Nephron (organoid): ENCODE data around the gene CFAP157.

Experiments
- H3K27ac Mint-ChIP-seq, 3 experiments: 2 replicates each; pipeline ENCODE4 v1.8.0; 2020; ENCODE audit warnings: mixed read lengths in 3 of 3, mild to moderate bottlenecking in 2 of 3, moderate library complexity in 1 of 3
- H3K27me3 Mint-ChIP-seq: 2 replicates; pipeline ENCODE4 v1.8.0; 2021; ENCODE audit warnings: low read depth, mild to moderate bottlenecking, moderate library complexity, mixed read lengths
- H3K36me3 Mint-ChIP-seq: 2 replicates; pipeline ENCODE4 v1.8.0; 2020; ENCODE audit warnings: low read depth, mixed read lengths
- H3K4me1 Mint-ChIP-seq: 2 replicates; pipeline ENCODE4 v1.8.0; 2020; ENCODE audit warnings: mixed read lengths
- H3K4me3 Mint-ChIP-seq, 3 experiments: 2 replicates each; pipeline ENCODE4 v1.8.0; 2020; ENCODE audit warnings: mild to moderate bottlenecking in 3 of 3, mixed read lengths in 3 of 3, moderate library complexity in 2 of 3
- H3K9me3 Mint-ChIP-seq: 2 replicates; pipeline ENCODE4 v1.8.0; 2020; ENCODE audit warnings: mixed read lengths
- TF ChIP-seq, protein P1 (sequence below), 3 experiments: fragments of 200-600 bp; sonication (generic); IDR thresholded peaks; one replicate each; pipeline ENCODE4 v1.5.0; 2021; ENCODE audit warnings: antibody characterized with exemption in 3 of 3; ENCODE audit not compliant: unreplicated experiment in 3 of 3

Gene CFAP157

DNA sequence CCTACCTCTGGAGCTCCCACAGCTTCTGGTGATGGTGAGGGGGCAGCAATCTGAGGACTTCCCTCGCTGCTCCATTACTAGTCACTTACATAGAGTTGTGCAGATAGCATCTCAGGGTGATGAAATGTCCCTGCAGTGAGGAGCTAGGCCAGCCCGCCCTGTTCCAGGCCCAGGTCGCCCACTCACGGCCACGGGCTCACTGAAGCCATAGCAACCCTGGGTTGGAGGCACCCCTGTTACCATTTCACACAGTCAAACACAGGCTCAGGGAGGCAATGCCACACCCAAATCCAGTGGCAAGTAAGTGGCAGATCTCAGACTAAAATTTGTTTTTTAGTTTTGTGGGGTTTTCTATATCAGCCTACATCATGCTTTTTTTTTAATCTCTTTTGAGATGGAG, 52.1 kb downstream of the CFAP157 start:
- Mint-ChIP-seq H3K27me3 (peaks cover 41% of the 10 kb centered on the region), H3K36me3 (no peaks in the 10 kb centered on the region), H3K27ac (no peak overlapping the region), H3K4me1 (peaks cover 6% of the 10 kb centered on the region), H3K4me3 (no peak overlapping the region), H3K9me3 (no peaks in the 10 kb centered on the region)
- TF ChIP-seq, protein P1, sequence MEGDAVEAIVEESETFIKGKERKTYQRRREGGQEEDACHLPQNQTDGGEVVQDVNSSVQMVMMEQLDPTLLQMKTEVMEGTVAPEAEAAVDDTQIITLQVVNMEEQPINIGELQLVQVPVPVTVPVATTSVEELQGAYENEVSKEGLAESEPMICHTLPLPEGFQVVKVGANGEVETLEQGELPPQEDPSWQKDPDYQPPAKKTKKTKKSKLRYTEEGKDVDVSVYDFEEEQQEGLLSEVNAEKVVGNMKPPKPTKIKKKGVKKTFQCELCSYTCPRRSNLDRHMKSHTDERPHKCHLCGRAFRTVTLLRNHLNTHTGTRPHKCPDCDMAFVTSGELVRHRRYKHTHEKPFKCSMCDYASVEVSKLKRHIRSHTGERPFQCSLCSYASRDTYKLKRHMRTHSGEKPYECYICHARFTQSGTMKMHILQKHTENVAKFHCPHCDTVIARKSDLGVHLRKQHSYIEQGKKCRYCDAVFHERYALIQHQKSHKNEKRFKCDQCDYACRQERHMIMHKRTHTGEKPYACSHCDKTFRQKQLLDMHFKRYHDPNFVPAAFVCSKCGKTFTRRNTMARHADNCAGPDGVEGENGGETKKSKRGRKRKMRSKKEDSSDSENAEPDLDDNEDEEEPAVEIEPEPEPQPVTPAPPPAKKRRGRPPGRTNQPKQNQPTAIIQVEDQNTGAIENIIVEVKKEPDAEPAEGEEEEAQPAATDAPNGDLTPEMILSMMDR (IDR thresholded peaks at IDR 0.05; ENCODE audit: unreplicated experiment in 3 of 3) = no peak

DNA sequence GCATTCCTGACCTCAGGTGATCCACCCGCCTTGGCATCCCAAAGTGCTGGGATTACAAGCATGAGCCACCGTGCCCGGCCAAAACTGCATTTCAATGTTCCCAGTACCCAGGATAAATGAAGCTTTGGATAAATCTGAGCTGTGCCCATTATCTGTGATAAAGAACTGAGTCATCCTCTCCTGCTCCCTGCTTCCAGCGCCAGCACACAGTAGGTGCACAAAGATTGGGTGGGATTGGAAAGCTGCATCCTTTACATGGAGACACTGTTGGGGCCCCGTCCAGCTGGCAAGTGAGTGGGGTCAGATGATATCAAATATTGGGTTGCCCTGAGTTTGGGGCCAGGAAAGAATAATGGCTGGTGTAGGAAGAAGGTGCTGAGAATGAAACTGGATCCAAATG, 54.3 kb downstream of the CFAP157 start:
- no peak overlapping the region for H3K4me3 Mint-ChIP-seq
- H3K27ac Mint-ChIP-seq = no peak overlapping the region
- peaks cover 30% of the 10 kb centered on the region for H3K27me3 Mint-ChIP-seq
- H3K4me1 Mint-ChIP-seq = peaks cover 12% of the 10 kb centered on the region
- TF ChIP-seq, protein P1 (IDR thresholded peaks at IDR 0.05; ENCODE audit: unreplicated experiment in 3 of 3) = no peak
- H3K36me3 Mint-ChIP-seq = peaks cover 7% of the 10 kb centered on the region
- no peaks in the 10 kb centered on the region for H3K9me3 Mint-ChIP-seq

DNA sequence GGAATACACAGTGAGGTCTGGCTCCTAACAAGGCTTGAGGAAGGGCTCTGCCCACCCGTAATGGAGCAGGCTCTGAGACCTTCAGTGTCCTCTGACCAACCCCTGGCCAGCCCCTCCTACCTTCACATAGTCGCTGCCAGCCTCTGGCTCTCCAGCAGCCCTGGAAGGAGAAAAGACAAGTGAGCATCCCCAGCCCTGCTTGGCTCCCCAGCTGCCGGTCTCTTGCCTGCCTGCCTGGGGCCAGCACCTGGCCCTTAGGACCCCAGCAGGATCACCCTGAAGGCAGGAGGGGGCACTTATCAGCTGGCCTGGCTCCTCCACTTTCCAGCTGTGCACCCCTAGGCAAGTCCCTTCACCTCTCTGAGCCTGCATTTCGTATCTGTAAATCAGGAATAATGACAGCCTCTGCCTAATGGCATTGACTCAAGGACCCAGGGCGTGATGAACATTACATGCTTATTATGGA, 54.7 kb downstream of the CFAP157 start:
- H3K36me3 Mint-ChIP-seq = peaks cover 11% of the 10 kb centered on the region
- TF ChIP-seq, protein P1 (IDR thresholded peaks at IDR 0.05; ENCODE audit: unreplicated experiment in 3 of 3) = no peak
- H3K4me3 Mint-ChIP-seq = no peak overlapping the region
- peaks cover 12% of the 10 kb centered on the region for H3K4me1 Mint-ChIP-seq
- H3K27ac Mint-ChIP-seq = no peak overlapping the region
- no peaks in the 10 kb centered on the region for H3K9me3 Mint-ChIP-seq
- peaks cover 27% of the 10 kb centered on the region for H3K27me3 Mint-ChIP-seq

DNA sequence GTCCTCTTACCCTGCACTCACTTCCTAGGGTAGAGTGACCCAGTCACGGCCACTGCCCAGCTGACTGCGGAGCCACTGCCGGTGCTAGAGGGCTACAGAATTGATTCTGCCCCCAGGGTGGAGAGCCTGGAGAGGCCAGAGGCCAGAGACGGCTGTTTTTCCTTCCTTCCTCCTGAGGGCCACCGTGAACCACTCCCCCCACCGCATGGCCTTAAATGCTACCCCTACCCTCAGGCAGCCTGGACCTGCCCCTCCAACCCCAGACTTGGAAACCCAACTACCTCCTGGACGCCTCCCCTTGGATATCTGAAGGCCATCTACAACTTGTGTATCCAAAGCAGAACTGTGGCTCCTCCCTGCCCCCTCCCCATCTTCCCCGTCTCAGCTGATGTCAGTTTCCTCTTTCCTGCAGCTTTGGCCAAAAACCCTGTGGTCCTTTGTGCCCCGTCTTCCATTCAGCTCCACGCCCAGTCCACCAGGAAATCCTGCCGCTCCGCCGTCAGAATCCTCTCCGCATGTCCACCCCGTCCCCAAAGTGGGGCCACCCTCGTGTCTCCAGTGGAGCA, 55.4 kb downstream of the CFAP157 start:
- H3K27me3 Mint-ChIP-seq = peaks cover 21% of the 10 kb centered on the region
- peak overlapping the region in 1 of 3 experiments; percentile 46 for H3K27ac Mint-ChIP-seq
- no peaks in the 10 kb centered on the region for H3K9me3 Mint-ChIP-seq
- H3K4me1 Mint-ChIP-seq = peaks cover 15% of the 10 kb centered on the region
- peaks cover 11% of the 10 kb centered on the region for H3K36me3 Mint-ChIP-seq
- no peak overlapping the region for H3K4me3 Mint-ChIP-seq
- TF ChIP-seq, protein P1 (IDR thresholded peaks at IDR 0.05; ENCODE audit: unreplicated experiment in 3 of 3) = no peak

DNA sequence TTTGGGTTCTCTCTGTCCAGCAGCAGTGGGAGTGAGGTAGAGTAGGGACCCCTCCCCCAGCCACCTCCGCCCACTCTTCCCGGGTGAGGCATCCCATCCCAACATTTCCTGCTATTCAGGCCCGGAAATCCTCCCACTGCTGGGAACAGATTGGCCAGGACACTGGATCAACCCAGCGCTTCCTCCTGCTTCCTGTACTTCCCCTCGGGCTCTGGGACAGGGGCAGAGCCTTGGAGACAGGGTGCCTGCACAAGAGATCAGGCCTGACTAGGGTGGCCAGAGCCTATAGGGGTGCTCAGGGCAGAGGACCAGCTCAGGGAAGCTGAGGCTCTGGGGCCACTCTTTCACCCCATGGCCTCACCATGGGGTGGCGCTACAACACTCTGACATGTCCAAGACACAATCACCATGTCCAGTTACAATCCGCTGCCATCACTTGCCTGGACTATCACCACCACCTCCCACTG, 57.2 kb downstream of the CFAP157 start:
- TF ChIP-seq, protein P1 (IDR thresholded peaks at IDR 0.05; ENCODE audit: unreplicated experiment in 3 of 3) = peak in 1 of 3 experiments; percentile 19
- H3K4me3 Mint-ChIP-seq = no peak overlapping the region
- peak overlapping the region; percentile 73 to 90 (median 86) for H3K27ac Mint-ChIP-seq
- peaks cover 11% of the 10 kb centered on the region for H3K36me3 Mint-ChIP-seq
- H3K27me3 Mint-ChIP-seq = peaks cover 12% of the 10 kb centered on the region
- no peaks in the 10 kb centered on the region for H3K9me3 Mint-ChIP-seq
- peaks cover 30% of the 10 kb centered on the region for H3K4me1 Mint-ChIP-seq

DNA sequence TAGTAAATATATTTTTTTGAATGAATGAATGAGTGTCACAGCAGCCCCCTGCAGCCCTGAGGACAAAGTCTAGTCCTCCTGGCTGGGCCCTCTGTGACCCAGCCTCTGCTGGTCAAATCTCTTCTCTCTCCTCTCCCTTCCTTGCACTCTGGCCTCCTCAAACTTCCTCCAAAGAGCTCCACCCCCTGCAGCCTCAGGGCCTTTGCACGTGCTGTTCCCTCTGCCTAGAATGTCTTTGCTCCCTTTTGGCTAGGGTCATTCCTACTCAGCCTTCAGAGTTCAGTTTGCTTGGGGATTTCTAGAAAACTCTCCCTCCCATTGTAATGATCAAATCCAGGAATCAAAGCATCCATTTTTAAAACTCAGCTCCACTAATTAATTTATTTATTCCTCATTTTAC, 58.6 kb downstream of the CFAP157 start:
- H3K9me3 Mint-ChIP-seq = no peaks in the 10 kb centered on the region
- peaks cover 37% of the 10 kb centered on the region for H3K4me1 Mint-ChIP-seq
- peaks cover 12% of the 10 kb centered on the region for H3K27me3 Mint-ChIP-seq
- TF ChIP-seq, protein P1 (IDR thresholded peaks at IDR 0.05; ENCODE audit: unreplicated experiment in 3 of 3) = no peak
- H3K36me3 Mint-ChIP-seq = peaks cover 11% of the 10 kb centered on the region
- peak overlapping the region in 1 of 3 experiments; percentile 34 for H3K4me3 Mint-ChIP-seq
- H3K27ac Mint-ChIP-seq = peak overlapping the region in 2 of 3 experiments; percentile 50 to 78
